Lung (tissue), 12 donors: Measurements from ENCODE around the gene MIPEP. TPM values are rescaled to one million over a fixed set of nuclear protein-coding genes. Genes with fewer than 3 reads are reported as not detected.

Source experiments
- ATAC-seq: fragments of 200-7000 bp; cut with Tn5 transposase; one replicate; pipeline ENCODE4 v1.9.1; 2020; ENCODE audit warnings: moderate number of reproducible peaks; ENCODE audit not compliant: insufficient read depth, low FRiP score
- DNase-seq, 3 donors: peaks; one replicate each; pipeline ENCODE4 v3.0.0-alpha.2; 2013 to 2017
- H3K27ac ChIP-seq, 2 donors: one replicate each; pipeline ENCODE4 v1.5.1; 2013; ENCODE audit warnings: mild to moderate bottlenecking in 2 of 2, moderate library complexity in 2 of 2, control low read depth in 1 of 2, inconsistent platforms in 1 of 2, low read depth in 1 of 2, low read length in 1 of 2
- H3K27me3 ChIP-seq, 3 donors: one replicate each; pipeline ENCODE4 v1.5.1; 2013; ENCODE audit warnings: low read length in 2 of 3; ENCODE audit not compliant: control insufficient read depth in 3 of 3, insufficient read depth in 3 of 3
- H3K36me3 ChIP-seq, 4 donors: one replicate each; pipeline ENCODE4 v1.5.1; 2013; ENCODE audit warnings: low read length in 4 of 4, mild to moderate bottlenecking in 1 of 4, moderate library complexity in 1 of 4; ENCODE audit not compliant: control insufficient read depth in 4 of 4, insufficient read depth in 4 of 4
- H3K4me1 ChIP-seq, 5 donors: one replicate each; pipeline ENCODE4 v1.5.1; 2013; ENCODE audit warnings: low read length in 5 of 5, mild to moderate bottlenecking in 2 of 5, moderate library complexity in 1 of 5; ENCODE audit not compliant: control insufficient read depth in 5 of 5, insufficient read depth in 5 of 5
- H3K4me3 ChIP-seq: one replicate; pipeline ENCODE4 v1.5.1; 2013; ENCODE audit warnings: mild to moderate bottlenecking, control low read depth, moderate library complexity
- H3K9ac ChIP-seq, 2 donors: one replicate each; pipeline ENCODE4 v1.5.1; 2013; ENCODE audit warnings: low read length in 2 of 2, control low read depth in 1 of 2; ENCODE audit not compliant: insufficient read depth in 1 of 2
- H3K9me3 ChIP-seq, 4 donors: one replicate each; pipeline ENCODE4 v1.5.1; 2013; ENCODE audit warnings: low read length in 3 of 4, mild to moderate bottlenecking in 1 of 4, moderate library complexity in 1 of 4; ENCODE audit not compliant: control insufficient read depth in 4 of 4, insufficient read depth in 3 of 4
- CTCF ChIP-seq: IDR thresholded peaks from 2 replicates; pipeline ENCODE4 v1.5.1; 2012; ENCODE audit warnings: mild to moderate bottlenecking; ENCODE audit errors: control extremely low read depth, extremely low read depth
- WGBS, 2 donors: extraction: QIAGEN DNeasy Blood & Tissue Kit; methylation state at CpG; one replicate each; pipeline ENCODE4 v1.1.7; 2013; 5-methylcytosine and 5-hydroxymethylcytosine counted together
- polyA plus RNA-seq, 2 donors: library from polyadenylated mRNA; stranded (reverse); fragments of 200-250 nt; gene quantifications; one replicate each; pipeline ENCODE4 v1.2.1, GENCODE V29; 2013
- total RNA-seq, 2 donors: library from RNA; depleted of rRNA in 1 of 2; stranded (reverse); fragments of >200 nt in 1 of 2; gene quantifications; one replicate each; pipeline ENCODE4 v1.2.1, GENCODE V29; 2014 to 2021
- donor health status: control.
- donor health status: control.
- donor health status: Bipolar disorder and iron deficiency.
- donor health status: healthy.
- donor health status: DM: yes; HTN: yes; CAD: no.

Gene MIPEP
- total and polyA plus RNA-seq, 4 donors = 12.9 to 35.1 (median 25.3) TPM

DNA sequence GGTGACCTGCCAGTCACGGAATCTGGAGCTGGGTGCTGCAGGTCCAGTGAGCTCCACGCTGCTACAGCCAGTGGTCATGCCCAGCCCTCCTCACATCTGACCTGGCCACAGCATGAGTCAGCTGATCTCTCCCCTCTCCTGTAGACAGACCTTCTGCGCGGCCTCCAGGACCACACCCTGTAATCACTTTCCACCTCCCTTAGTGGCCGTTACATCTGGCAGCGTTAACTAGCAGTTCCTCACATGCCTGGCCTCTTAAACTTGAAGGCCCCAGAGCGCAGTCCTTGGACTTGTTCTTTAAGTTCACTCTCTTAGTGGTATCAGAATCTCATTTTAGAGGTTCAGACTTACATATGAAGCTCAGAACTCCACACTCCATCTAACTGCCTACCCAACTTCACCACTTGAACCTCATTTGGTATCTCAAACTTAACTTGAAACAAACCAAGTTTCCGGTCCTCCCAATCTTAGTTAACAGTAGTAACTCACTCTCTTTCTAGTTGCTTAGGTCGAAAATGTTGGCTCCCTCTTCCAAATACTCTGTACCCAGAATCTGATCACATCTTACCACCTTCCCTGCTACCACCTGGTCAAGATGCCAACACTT, 22.7 kb downstream of the MIPEP start:
- Histone ChIP-seq H3K27me3 (no peaks in the 10 kb centered on the region), H3K4me1 (peaks cover 0 to 31% (median 9%) of the 10 kb centered on the region in 5 donors), H3K36me3 (peaks cover 0 to 13% (median 3%) of the 10 kb centered on the region in 4 donors), H3K9ac (no peak overlapping the region), H3K27ac (peak overlapping the region in 1 of 2 donors; percentile 21), H3K9me3 (no peaks in the 10 kb centered on the region), H3K4me3 (no peak overlapping the region)
- TF ChIP-seq CTCF = no peak
- 85 to 91% methylated on average over 9 of the region's 9 CpGs for WGBS, 2 donors
- ATAC-seq = no peak
- no peak for DNase-seq

DNA sequence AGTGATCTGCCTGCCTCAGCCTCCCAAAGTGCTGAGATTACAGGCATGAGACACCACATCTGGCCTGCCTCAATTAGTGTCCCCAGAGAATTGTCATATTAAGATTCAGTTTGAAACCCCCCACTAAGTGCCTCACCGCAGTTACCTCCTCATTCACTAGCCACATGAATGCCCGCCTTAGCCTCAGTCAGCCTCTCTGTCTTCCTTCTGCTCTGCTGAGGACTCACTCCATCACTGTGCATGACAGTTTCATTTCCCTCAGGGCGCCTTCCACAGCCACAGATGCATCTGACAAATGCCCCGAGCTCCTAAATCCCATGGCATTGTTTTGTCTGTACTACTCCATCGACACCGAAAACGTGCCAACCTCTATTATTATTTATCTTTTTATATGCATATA, 23.3 kb downstream of the MIPEP start:
- Histone ChIP-seq H3K4me3 (no peak overlapping the region), H3K9ac (no peak overlapping the region), H3K36me3 (peaks cover under 1 to 15% (median 8%) of the 10 kb centered on the region in 4 donors), H3K27me3 (no peaks in the 10 kb centered on the region), H3K9me3 (no peaks in the 10 kb centered on the region), H3K27ac (no peak overlapping the region), H3K4me1 (peaks cover 0 to 25% (median 6%) of the 10 kb centered on the region in 5 donors)
- WGBS, 2 donors = 92% methylated on average over 7 of the region's 7 CpGs
- TF ChIP-seq CTCF = no peak
- DNase-seq (no peak), ATAC-seq (no peak)

- H3K9me3 ChIP-seq = no peaks in the 10 kb centered on the region
- H3K36me3 ChIP-seq = peaks cover 2 to 14% (median 9%) of the 10 kb centered on the region in 4 donors
Observed at GRCh38 chr13:23865026-23865425, 24.2 kb downstream of the MIPEP start.

More at GRCh38 chr13:23865026-23865425, 24.2 kb downstream of the MIPEP start:
- DNase-seq (no peak), ATAC-seq (no peak)
- Histone ChIP-seq H3K9ac (no peak overlapping the region), H3K27ac (no peak overlapping the region), H3K4me3 (no peak overlapping the region), H3K4me1 (peaks cover 0 to 25% (median 4%) of the 10 kb centered on the region in 5 donors), H3K27me3 (no peaks in the 10 kb centered on the region)
- WGBS, 2 donors = 25 to 37% methylated on average over 1 of the region's 1 CpG
- TF ChIP-seq CTCF = no peak
